ES-I3 (cell line): ENCODE measurements around the gene GJA5.
"Not testable (repeated sequence)": the region's sequence is repeated elsewhere in the genome, so short reads cannot be mapped to it uniquely, and the experiment has no call there.

Experiments used
- H3K36me3 ChIP-seq: 2 replicates; pipeline ENCODE4 v1.6.1; 2013; ENCODE audit warnings: mild to moderate bottlenecking, low read length, control low read depth, moderate library complexity; ENCODE audit not compliant: insufficient read depth
- H3K4me1 ChIP-seq: 2 replicates; pipeline ENCODE4 v1.6.1; 2013; ENCODE audit warnings: mild to moderate bottlenecking, control low read depth, low read length; ENCODE audit not compliant: insufficient read depth
- H3K9ac ChIP-seq: 2 replicates; pipeline ENCODE4 v1.6.1; 2013; ENCODE audit warnings: low read depth, mild to moderate bottlenecking, low read length, moderate library complexity
- H3K9me3 ChIP-seq: 2 replicates; pipeline ENCODE4 v1.6.1; 2013; ENCODE audit warnings: mild to moderate bottlenecking, low read length, moderate library complexity; ENCODE audit not compliant: control insufficient read depth, insufficient read depth

GJA5 gene

GRCh38 chr1:147752511-147752910 lies 7.9 kb downstream of the GJA5 start:
- Histone ChIP-seq H3K9ac (no peak overlapping the region), H3K4me1 (peaks cover 3% of the 10 kb centered on the region; the same call in 1 of the 2 replicates), H3K9me3 (no peaks in the 10 kb centered on the region), H3K36me3 (no peaks in the 10 kb centered on the region)

GRCh38 chr1:147751346-147751745 lies 9.1 kb downstream of the GJA5 start:
- H3K9me3 ChIP-seq, result no peaks in the 10 kb centered on the region
- peaks cover 3% of the 10 kb centered on the region; the same call in 1 of the 2 replicates for H3K4me1 ChIP-seq
- no peak overlapping the region for H3K9ac ChIP-seq
- H3K36me3 ChIP-seq, result no peaks in the 10 kb centered on the region

- Histone ChIP-seq H3K36me3 (no peaks in the 10 kb centered on the region), H3K4me1 (peaks cover 3% of the 10 kb centered on the region; the same call in 1 of the 2 replicates), H3K9me3 (no peaks in the 10 kb centered on the region), H3K9ac (no peak overlapping the region)
Measured at GRCh38 chr1:147750618-147751217, 9.7 kb downstream of the GJA5 start.

GRCh38 chr1:147749792-147750191 lies 10.6 kb downstream of the GJA5 start:
- peaks cover 3% of the 10 kb centered on the region; the same call in 1 of the 2 replicates for H3K4me1 ChIP-seq
- no peaks in the 10 kb centered on the region for H3K9me3 ChIP-seq
- H3K36me3 ChIP-seq, result no peaks in the 10 kb centered on the region
- no peak overlapping the region for H3K9ac ChIP-seq

- no peak overlapping the region for H3K9ac ChIP-seq
- H3K4me1 ChIP-seq, result peaks cover 3% of the 10 kb centered on the region; the same call in 1 of the 2 replicates
Measured at GRCh38 chr1:147748676-147749350, 11.6 kb downstream of the GJA5 start.

GRCh38 chr1:147747966-147748365 lies 12.4 kb downstream of the GJA5 start:
- Histone ChIP-seq H3K9ac (no peak overlapping the region), H3K36me3 (no peaks in the 10 kb centered on the region), H3K4me1 (peaks cover 3% of the 10 kb centered on the region; the same call in 1 of the 2 replicates), H3K9me3 (no peaks in the 10 kb centered on the region)

More at GRCh38 chr1:147748676-147749350, 11.6 kb downstream of the GJA5 start:
- Histone ChIP-seq H3K36me3 (no peaks in the 10 kb centered on the region), H3K9me3 (no peaks in the 10 kb centered on the region)

GRCh38 chr1:147745271-147745670 lies 15.1 kb downstream of the GJA5 start:
- Histone ChIP-seq H3K9ac (no peak overlapping the region), H3K36me3 (no peaks in the 10 kb centered on the region), H3K4me1 (no peaks in the 10 kb centered on the region), H3K9me3 (no peaks in the 10 kb centered on the region)

GRCh38 chr1:147741065-147741464 lies 19.3 kb downstream of the GJA5 start:
- Histone ChIP-seq H3K36me3 (no peaks in the 10 kb centered on the region), H3K9ac (no peak overlapping the region), H3K4me1 (no peaks in the 10 kb centered on the region), H3K9me3 (no peaks in the 10 kb centered on the region; the same call in 1 of the 2 replicates)

- Histone ChIP-seq H3K4me1 (no peaks in the 10 kb centered on the region), H3K9me3 (no peaks in the 10 kb centered on the region; the same call in 1 of the 2 replicates), H3K36me3 (no peaks in the 10 kb centered on the region), H3K9ac (no peak overlapping the region)
Measured at GRCh38 chr1:147740391-147740790, 20.0 kb downstream of the GJA5 start.

- H3K9me3 ChIP-seq, result no peaks in the 10 kb centered on the region; the same call in 1 of the 2 replicates
- H3K36me3 ChIP-seq, result no peaks in the 10 kb centered on the region
- no peak overlapping the region for H3K9ac ChIP-seq
- no peaks in the 10 kb centered on the region for H3K4me1 ChIP-seq
Measured at GRCh38 chr1:147738739-147739476, 21.5 kb downstream of the GJA5 start.

GRCh38 chr1:147738129-147738528 lies 22.3 kb downstream of the GJA5 start:
- H3K9ac ChIP-seq, result no peak overlapping the region
- H3K4me1 ChIP-seq, result no peaks in the 10 kb centered on the region
- no peaks in the 10 kb centered on the region; the same call in 1 of the 2 replicates for H3K9me3 ChIP-seq
- H3K36me3 ChIP-seq, result no peaks in the 10 kb centered on the region

GRCh38 chr1:147736883-147737282 lies 23.5 kb downstream of the GJA5 start:
- no peaks in the 10 kb centered on the region for H3K4me1 ChIP-seq
- H3K9ac ChIP-seq, result no peak overlapping the region

GRCh38 chr1:147735423-147735822 lies 25.0 kb downstream of the GJA5 start:
- no peaks in the 10 kb centered on the region; the same call in 1 of the 2 replicates for H3K9me3 ChIP-seq
- no peaks in the 10 kb centered on the region for H3K4me1 ChIP-seq
- no peak overlapping the region for H3K9ac ChIP-seq
- no peaks in the 10 kb centered on the region for H3K36me3 ChIP-seq

More at GRCh38 chr1:147736883-147737282, 23.5 kb downstream of the GJA5 start:
- no peaks in the 10 kb centered on the region for H3K36me3 ChIP-seq
- H3K9me3 ChIP-seq, result no peaks in the 10 kb centered on the region; the same call in 1 of the 2 replicates

- H3K36me3 ChIP-seq, H3K9me3 ChIP-seq, H3K4me1 ChIP-seq, H3K9ac ChIP-seq: not testable (repeated sequence)
Measured at GRCh38 chr1:147734291-147734841, 26.0 kb downstream of the GJA5 start.
